KMS-11 (cell line): ENCODE data around the gene ATF7IP.
"Not testable (repeated sequence)": the region's sequence is repeated elsewhere in the genome, so short reads cannot be mapped to it uniquely, and the experiment has no call there.

Source experiments
- H2AFZ ChIP-seq: fragments of 200-600 bp; sonication (generic); 2 replicates; pipeline ENCODE4 v1.6.1; 2016; ENCODE audit warnings: antibody characterized with exemption, mixed run types, low read depth
- H3K27ac ChIP-seq: fragments of 200-600 bp; sonication (generic); 2 replicates; pipeline ENCODE4 v1.6.1; 2016; ENCODE audit warnings: mild to moderate bottlenecking, mixed run types
- H3K27me3 ChIP-seq: fragments of 200-600 bp; sonication (generic); 2 replicates; pipeline ENCODE4 v1.6.1; 2017; ENCODE audit warnings: mild to moderate bottlenecking, low read depth, mixed run types, moderate library complexity; ENCODE audit not compliant: insufficient read depth
- H3K36me3 ChIP-seq: fragments of 200-600 bp; sonication (generic); 2 replicates; pipeline ENCODE4 v1.6.1; 2017; ENCODE audit warnings: mild to moderate bottlenecking, mixed run types; ENCODE audit not compliant: insufficient read depth
- H3K4me1 ChIP-seq: fragments of 200-600 bp; sonication (generic); 2 replicates; pipeline ENCODE4 v1.6.1; 2016; ENCODE audit warnings: mild to moderate bottlenecking, low read depth, mixed run types; ENCODE audit not compliant: poor library complexity, severe bottlenecking
- H3K4me2 ChIP-seq: fragments of 200-600 bp; sonication (generic); 2 replicates; pipeline ENCODE4 v1.7.0; 2016; ENCODE audit warnings: mild to moderate bottlenecking, mixed run types
- H3K4me3 ChIP-seq: fragments of 200-600 bp; sonication (generic); IDR thresholded peaks from 2 replicates; pipeline ENCODE4 v1.6.1; 2017; ENCODE audit warnings: low read depth, low read length, mixed read lengths; ENCODE audit not compliant: insufficient read depth
- H3K79me2 ChIP-seq: fragments of 200-600 bp; sonication (generic); 2 replicates; pipeline ENCODE4 v1.6.1; 2016; ENCODE audit warnings: low read depth, mixed run types; ENCODE audit not compliant: insufficient read depth
- H3K9ac ChIP-seq: fragments of 200-600 bp; sonication (generic); 2 replicates; pipeline ENCODE4 v1.6.1; 2016; ENCODE audit warnings: mild to moderate bottlenecking, mixed run types
- H4K20me1 ChIP-seq: fragments of 200-600 bp; sonication (generic); 2 replicates; pipeline ENCODE4 v1.6.1; 2016; ENCODE audit warnings: mild to moderate bottlenecking, mixed run types; ENCODE audit not compliant: insufficient read depth
- TF ChIP-seq, protein P1 (sequence below): fragments of 200-600 bp; sonication (generic); conservative IDR thresholded peaks from 2 replicates; pipeline ENCODE4 v1.6.1; 2017; ENCODE audit warnings: low read depth, mild to moderate bottlenecking, antibody characterized with exemption, low read length, moderate library complexity, mixed read lengths

Gene ATF7IP, protein sequence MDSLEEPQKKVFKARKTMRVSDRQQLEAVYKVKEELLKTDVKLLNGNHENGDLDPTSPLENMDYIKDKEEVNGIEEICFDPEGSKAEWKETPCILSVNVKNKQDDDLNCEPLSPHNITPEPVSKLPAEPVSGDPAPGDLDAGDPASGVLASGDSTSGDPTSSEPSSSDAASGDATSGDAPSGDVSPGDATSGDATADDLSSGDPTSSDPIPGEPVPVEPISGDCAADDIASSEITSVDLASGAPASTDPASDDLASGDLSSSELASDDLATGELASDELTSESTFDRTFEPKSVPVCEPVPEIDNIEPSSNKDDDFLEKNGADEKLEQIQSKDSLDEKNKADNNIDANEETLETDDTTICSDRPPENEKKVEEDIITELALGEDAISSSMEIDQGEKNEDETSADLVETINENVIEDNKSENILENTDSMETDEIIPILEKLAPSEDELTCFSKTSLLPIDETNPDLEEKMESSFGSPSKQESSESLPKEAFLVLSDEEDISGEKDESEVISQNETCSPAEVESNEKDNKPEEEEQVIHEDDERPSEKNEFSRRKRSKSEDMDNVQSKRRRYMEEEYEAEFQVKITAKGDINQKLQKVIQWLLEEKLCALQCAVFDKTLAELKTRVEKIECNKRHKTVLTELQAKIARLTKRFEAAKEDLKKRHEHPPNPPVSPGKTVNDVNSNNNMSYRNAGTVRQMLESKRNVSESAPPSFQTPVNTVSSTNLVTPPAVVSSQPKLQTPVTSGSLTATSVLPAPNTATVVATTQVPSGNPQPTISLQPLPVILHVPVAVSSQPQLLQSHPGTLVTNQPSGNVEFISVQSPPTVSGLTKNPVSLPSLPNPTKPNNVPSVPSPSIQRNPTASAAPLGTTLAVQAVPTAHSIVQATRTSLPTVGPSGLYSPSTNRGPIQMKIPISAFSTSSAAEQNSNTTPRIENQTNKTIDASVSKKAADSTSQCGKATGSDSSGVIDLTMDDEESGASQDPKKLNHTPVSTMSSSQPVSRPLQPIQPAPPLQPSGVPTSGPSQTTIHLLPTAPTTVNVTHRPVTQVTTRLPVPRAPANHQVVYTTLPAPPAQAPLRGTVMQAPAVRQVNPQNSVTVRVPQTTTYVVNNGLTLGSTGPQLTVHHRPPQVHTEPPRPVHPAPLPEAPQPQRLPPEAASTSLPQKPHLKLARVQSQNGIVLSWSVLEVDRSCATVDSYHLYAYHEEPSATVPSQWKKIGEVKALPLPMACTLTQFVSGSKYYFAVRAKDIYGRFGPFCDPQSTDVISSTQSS

DNA sequence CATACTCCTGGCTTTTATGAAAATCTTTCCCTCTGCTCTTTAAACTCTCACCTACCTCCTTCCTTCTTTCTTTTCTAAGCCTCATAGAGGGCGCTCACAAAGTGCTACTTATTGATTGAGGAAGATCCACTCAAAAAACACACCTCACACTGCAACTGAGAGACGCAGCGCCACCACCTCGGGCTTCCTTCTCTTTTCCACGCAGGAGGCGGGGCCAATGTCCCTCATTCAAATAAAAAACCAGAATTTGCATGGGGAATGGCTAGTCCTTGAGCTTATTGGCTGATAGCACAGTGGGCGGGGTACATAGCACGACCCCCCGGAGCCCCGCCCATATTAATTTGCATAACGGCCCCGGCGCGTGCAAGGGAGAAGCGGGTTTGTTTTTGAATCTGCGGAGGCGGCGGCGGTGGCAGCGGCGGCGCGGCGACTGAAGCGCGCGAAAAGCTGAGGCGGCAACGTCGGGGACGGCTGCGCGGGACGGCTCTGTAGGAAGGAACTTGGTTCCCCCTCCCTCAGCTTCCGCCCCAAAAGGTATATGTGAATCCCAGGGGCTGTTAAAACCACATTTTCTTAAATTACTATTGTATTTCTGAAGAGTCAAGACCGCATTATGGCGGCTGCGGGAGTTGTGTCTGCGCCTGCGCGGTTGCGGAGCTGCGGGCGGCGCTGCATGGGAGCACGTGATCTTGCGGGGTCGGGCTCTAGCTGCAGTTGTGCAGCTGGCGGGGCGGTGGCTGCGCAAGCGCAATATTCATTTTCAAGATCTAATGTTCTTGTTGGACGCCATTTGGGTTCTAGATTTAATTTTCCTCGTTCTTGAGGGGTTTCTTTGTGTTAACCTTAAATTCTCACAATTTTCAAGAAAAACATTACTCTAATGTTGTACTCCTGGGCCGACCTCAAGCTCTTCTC is at the start of gene ATF7IP:
Gene ATF7IP (plus strand): TSS at position 389 of the 915 bp plus-strand sequence. CDS start 58,234 bp downstream, outside the sequence.
- H3K4me3 ChIP-seq = no peak within 1 kb of the TSS
- peak within 1 kb of the TSS; percentile 41 for H2AFZ ChIP-seq
- peak within 1 kb of the TSS; percentile 100 for H3K27ac ChIP-seq
- peaks cover 21% of the 10 kb centered on the region for H3K4me1 ChIP-seq
- no peaks in the 10 kb centered on the region for H3K36me3 ChIP-seq
- H4K20me1 ChIP-seq = no peaks in the 10 kb centered on the region
- H3K9ac ChIP-seq = peak within 1 kb of the TSS; percentile 86
- TF ChIP-seq, protein P1, sequence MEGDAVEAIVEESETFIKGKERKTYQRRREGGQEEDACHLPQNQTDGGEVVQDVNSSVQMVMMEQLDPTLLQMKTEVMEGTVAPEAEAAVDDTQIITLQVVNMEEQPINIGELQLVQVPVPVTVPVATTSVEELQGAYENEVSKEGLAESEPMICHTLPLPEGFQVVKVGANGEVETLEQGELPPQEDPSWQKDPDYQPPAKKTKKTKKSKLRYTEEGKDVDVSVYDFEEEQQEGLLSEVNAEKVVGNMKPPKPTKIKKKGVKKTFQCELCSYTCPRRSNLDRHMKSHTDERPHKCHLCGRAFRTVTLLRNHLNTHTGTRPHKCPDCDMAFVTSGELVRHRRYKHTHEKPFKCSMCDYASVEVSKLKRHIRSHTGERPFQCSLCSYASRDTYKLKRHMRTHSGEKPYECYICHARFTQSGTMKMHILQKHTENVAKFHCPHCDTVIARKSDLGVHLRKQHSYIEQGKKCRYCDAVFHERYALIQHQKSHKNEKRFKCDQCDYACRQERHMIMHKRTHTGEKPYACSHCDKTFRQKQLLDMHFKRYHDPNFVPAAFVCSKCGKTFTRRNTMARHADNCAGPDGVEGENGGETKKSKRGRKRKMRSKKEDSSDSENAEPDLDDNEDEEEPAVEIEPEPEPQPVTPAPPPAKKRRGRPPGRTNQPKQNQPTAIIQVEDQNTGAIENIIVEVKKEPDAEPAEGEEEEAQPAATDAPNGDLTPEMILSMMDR = 0 out of 2 replicates have a peak, but pooled peaks have one; percentile 9
- H3K27me3 ChIP-seq = no peaks in the 10 kb centered on the region
- H3K4me2 ChIP-seq = peak within 1 kb of the TSS; percentile 57
- peaks cover 48% of the 10 kb centered on the region for H3K79me2 ChIP-seq

DNA sequence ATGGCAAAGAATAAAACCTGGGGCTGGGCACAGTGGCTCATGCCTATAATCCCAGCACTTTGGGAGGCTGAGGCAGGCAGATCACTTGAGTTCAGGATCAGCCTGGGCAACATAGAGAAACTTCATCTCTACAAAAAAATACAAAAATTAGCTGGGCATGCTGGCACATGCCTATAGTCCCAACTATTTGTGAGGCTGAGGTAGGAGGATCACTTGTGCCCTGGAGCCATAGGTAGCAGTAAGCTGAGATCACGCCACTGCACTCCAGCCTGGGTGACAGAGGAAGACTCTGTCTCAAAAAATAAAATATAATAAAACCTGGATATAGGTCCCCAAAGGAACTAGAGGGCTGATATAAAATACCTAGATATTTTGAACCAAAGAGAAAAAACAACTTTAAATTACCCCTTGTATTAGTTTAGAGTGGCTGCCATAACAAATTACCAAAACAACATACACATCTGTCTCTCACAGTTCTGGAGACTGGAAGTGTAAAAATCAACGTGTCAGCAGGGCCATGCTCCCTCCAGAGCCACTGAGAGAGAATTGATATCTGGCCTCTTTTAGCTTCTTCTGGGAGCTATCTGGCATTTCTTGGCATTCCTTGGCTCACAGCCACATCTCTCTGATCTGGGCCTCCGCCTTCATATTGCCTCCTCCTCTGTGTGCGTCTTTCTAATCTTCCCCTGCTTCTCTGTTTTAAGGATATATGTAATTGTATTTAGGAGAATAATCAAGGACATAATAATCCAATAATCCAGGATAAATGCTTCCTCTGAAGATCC is 47.9 kb upstream of the ATF7IP start:
- Histone ChIP-seq H4K20me1 (no peaks in the 10 kb centered on the region), H3K27ac (no peak overlapping the region), H3K36me3 (no peaks in the 10 kb centered on the region), H3K79me2 (no peaks in the 10 kb centered on the region), H2AFZ (no peak overlapping the region), H3K27me3 (no peaks in the 10 kb centered on the region), H3K4me3 (no peak overlapping the region), H3K4me1 (no peaks in the 10 kb centered on the region), H3K4me2 (no peak overlapping the region), H3K9ac (no peak overlapping the region)
- TF ChIP-seq, protein P1 = no peak

DNA sequence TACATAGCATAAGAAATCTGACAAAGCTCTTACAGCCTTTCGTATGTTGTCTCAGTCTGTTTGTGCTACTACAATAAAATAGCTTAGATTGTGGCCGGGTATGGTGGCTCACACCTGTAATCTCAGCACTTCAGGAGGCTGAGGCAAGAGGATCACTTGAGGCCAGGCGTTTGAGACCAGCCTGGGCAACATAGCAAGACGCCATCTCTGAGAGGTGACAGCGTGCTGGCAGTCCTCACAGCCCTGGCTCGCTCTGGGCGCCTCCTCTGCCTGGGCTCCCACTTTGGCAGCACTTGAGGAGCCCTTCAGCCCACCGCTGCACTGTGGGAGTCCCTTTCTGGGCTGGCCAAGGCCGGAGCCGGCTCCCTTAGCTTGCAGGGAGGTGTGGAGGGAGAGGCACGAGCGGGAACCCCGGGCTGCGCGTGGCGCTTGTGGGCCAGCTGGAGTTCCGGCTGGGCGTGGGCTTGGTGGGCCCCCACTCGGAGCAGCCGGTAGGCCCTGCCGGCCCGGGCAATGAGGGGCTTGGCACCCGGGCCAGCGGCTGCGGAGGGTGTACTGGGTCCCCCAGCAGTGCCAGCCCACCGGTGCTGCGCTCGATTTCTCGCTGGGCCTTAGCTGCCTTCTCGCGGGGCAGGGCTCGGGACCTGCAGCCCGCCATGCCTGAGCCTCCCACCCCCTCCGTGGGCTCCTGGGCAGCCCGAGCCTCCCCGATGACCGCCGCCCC is 45.6 kb upstream of the ATF7IP start:
- not testable (repeated sequence) for H3K27ac ChIP-seq, H4K20me1 ChIP-seq, H3K4me3 ChIP-seq, H2AFZ ChIP-seq, H3K27me3 ChIP-seq, H3K4me2 ChIP-seq, H3K36me3 ChIP-seq, H3K4me1 ChIP-seq, H3K9ac ChIP-seq, H3K79me2 ChIP-seq
